ENCODE measurements around the gene KLHL30.
"Not testable (repeated sequence)": the region's sequence is repeated elsewhere in the genome, so short reads cannot be mapped to it uniquely, and the experiment has no call there.

Gene KLHL30

GRCh38 chr2:238169708-238170251 lies 31.3 kb downstream of the KLHL30 start:
- no peaks in the 10 kb centered on the region for H4K20me1 ChIP-seq (ENCODE audit: insufficient read depth, low read length)
- no peak overlapping the region for H3K4me2 ChIP-seq (ENCODE audit: low read length)
- no peak overlapping the region for H3K9ac ChIP-seq (ENCODE audit: low read length)
- no peak overlapping the region for H3K27ac ChIP-seq (ENCODE audit: low read depth, low read length, poor library complexity, severe bottlenecking)
- no peaks in the 10 kb centered on the region for H3K27me3 ChIP-seq (ENCODE audit: insufficient read depth, low read length)
- no peak overlapping the region for H2AFZ ChIP-seq (ENCODE audit: low read length)
- no peaks in the 10 kb centered on the region for H3K79me2 ChIP-seq (ENCODE audit: insufficient read depth, low read length)
- H3K36me3 ChIP-seq (ENCODE audit: insufficient read depth, low read length): peaks cover 58% of the 10 kb centered on the region
- no peaks in the 10 kb centered on the region for H3K4me1 ChIP-seq (ENCODE audit: insufficient read depth, low read length, severe bottlenecking)
- no peaks in the 10 kb centered on the region for H3K9me2 ChIP-seq (ENCODE audit: low read depth, low read length)
- no peaks in the 10 kb centered on the region for H3F3A ChIP-seq (ENCODE audit: insufficient read depth, low read length)
- no peaks in the 10 kb centered on the region for H3K9me3 ChIP-seq (ENCODE audit: low read length)
- TF ChIP-seq EZH2 (IDR thresholded peaks at IDR 0.05; ENCODE audit: borderline replicate concordance, low read length) (no peak), CTCF (IDR thresholded peaks at IDR 0.05; ENCODE audit: low read length) (no peak)
- H3K4me3 ChIP-seq (ENCODE audit: low read depth, low read length, poor library complexity, severe bottlenecking): no peak overlapping the region

GRCh38 chr2:238170386-238171071 lies 32.1 kb downstream of the KLHL30 start:
- Histone ChIP-seq H3K4me3 (ENCODE audit: low read depth, low read length, poor library complexity, severe bottlenecking) (no peak overlapping the region), H3F3A (ENCODE audit: insufficient read depth, low read length) (no peaks in the 10 kb centered on the region), H3K36me3 (ENCODE audit: insufficient read depth, low read length) (peaks cover 66% of the 10 kb centered on the region), H3K4me1 (ENCODE audit: insufficient read depth, low read length, severe bottlenecking) (no peaks in the 10 kb centered on the region), H4K20me1 (ENCODE audit: insufficient read depth, low read length) (no peaks in the 10 kb centered on the region), H3K27ac (ENCODE audit: low read depth, low read length, poor library complexity, severe bottlenecking) (no peak overlapping the region), H2AFZ (ENCODE audit: low read length) (no peak overlapping the region), H3K27me3 (ENCODE audit: insufficient read depth, low read length) (no peaks in the 10 kb centered on the region), H3K4me2 (ENCODE audit: low read length) (no peak overlapping the region), H3K79me2 (ENCODE audit: insufficient read depth, low read length) (no peaks in the 10 kb centered on the region), H3K9me2 (ENCODE audit: low read depth, low read length) (no peaks in the 10 kb centered on the region), H3K9ac (ENCODE audit: low read length) (no peak overlapping the region), H3K9me3 (ENCODE audit: low read length) (no peaks in the 10 kb centered on the region)
- TF ChIP-seq EZH2 (IDR thresholded peaks at IDR 0.05; ENCODE audit: borderline replicate concordance, low read length): no peak
- no peak for TF ChIP-seq CTCF (IDR thresholded peaks at IDR 0.05; ENCODE audit: low read length)

- not testable (repeated sequence) for H3K79me2 ChIP-seq (ENCODE audit: insufficient read depth, low read length); H3K27ac ChIP-seq (ENCODE audit: low read depth, low read length, poor library complexity, severe bottlenecking); H3K27me3 ChIP-seq (ENCODE audit: insufficient read depth, low read length); H4K20me1 ChIP-seq (ENCODE audit: insufficient read depth, low read length); H3F3A ChIP-seq (ENCODE audit: insufficient read depth, low read length); H3K9ac ChIP-seq (ENCODE audit: low read length); H3K9me3 ChIP-seq (ENCODE audit: low read length); H3K4me2 ChIP-seq (ENCODE audit: low read length); H3K4me1 ChIP-seq (ENCODE audit: insufficient read depth, low read length, severe bottlenecking); H2AFZ ChIP-seq (ENCODE audit: low read length); H3K4me3 ChIP-seq (ENCODE audit: low read depth, low read length, poor library complexity, severe bottlenecking); H3K9me2 ChIP-seq (ENCODE audit: low read depth, low read length)
- peaks cover 68% of the 10 kb centered on the region for H3K36me3 ChIP-seq (ENCODE audit: insufficient read depth, low read length)
Measured at GRCh38 chr2:238171072-238171431, 32.6 kb downstream of the KLHL30 start.

Measured in OCI-LY1 (cell line).